ENCODE data around the gene ASF1A.

ASF1A gene

DNA sequence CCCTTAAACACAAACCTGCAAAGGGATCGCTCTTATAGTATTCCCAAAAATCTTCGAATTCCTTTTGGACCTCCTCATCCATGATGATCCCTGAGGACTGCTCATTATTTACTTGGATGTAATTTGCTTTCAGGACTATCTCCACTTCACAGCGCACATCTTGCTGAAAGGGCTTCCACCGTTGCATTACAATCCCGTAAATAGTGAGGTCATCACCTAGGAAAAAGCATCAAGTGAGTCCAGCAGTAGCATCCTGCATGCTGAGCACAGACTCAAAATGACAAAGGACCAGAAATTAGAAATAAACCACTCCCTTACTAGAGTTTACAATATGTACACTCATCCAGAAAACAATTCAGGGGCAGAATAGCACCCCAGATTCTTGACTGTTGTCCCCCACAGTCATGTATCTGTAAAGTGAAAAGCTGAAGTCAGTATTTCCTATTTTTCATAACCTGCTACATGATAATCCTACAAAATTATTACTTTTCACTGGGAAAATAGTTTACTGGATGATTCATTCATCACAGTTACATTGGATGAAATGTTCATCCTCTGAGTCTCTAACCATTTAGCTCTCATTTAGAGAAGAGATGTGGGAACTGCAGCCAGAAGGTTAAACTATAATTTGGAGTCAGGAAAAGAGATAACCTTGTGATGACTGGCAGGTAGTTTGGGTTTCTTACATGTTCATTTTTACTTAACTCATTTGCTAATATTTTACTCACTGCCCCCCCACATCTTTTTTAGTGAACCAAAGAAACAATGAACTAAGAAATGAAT lies 23.8 kb downstream of the ASF1A start:
- DNase-seq, result no peak

DNA sequence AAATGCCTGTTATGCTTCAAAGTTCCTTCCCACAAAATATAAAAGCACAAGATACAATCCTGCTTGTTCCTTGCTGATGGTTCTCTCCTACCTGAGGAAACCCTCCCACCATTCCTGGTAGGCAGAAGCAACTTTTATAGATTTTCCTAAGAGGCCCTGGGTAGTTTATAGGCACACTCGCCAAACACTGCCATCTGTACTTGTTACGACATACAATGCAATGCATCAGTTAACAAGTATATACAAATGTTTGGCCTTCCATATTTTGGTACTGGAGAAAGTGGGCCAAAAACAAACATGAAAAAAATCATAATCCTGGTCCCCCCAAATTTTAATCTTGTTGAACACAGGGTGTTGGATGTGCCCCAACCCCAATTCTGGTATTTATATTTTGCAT lies 24.4 kb downstream of the ASF1A start:
- no peak for DNase-seq

DNA sequence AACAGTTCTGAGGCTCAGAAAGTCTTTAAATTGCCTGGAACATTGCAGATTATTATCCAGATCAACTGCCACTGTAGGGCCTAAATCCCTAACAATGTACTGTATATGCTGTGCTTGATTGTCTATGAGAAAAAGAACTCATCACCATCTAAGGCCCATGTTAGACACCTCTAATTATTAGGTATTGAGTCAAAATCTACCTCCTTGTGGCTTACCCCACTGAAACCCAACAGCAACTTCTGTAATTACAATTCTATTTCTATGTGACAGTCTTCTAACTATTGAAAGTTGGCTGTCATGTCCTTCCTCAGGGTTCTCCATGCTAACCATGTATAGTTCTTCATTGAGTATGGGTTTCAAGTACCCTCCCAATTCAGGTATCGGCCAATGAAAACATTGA lies 27.1 kb downstream of the ASF1A start:
- no peak for DNase-seq

DNA sequence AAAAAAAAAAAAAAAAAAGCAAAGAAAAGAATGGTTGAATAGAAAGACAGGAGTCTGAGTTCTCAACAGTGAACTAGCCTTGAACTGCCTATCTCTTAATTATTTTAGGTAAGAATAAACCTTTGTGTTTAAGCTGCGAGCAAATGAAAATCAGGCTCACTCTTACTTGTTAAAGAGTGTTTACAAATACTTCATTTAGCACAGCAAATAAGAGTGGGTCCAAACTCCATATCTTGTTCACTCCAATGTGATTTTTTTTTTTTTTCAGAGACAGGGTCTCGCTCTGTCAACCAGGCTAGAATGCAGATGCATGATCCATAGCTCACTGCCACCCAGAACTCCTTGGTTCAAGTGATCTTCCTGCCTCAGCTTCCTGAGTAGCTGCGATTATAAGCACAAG lies 29.1 kb downstream of the ASF1A start:
- DNase-seq, result no peak

DNA sequence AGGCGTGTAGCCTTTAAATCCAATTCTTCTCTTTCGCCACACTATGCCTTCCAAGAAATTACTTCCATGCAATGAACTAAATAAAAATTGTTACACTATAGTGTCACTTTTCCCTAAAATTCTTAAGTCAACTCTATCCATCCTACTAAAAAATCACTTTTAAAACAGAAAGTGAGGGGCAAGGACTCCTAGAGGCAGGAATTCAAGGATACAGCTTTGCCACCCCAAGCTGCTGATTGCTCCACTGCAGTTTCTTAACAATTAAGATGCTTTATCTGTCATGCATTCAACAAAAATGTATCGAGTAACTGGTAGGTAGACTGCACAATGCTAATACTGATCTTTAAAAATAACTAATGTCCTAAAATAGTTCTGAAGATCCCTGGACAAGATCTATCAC lies 36.7 kb downstream of the ASF1A start:
- DNase-seq, result no peak

DNA sequence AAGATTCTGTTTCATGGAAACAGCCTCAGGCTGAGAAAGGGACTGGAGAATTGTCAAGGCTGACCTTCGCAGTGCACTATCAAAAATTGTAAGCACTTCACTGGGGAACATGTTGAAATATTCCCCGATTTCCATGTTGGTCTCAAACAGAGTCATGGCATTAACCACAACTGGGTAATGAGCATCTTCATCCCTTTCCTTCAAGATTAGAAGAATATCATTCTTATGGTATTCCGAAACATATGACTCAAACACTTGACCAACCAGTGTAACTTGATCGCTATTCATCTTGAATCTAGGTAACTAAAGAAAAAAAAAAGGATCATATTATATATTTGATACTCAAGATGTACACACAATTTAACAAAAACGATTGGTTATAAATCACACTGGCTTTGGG lies 37.5 kb downstream of the ASF1A start:
- no peak for DNase-seq

DNA sequence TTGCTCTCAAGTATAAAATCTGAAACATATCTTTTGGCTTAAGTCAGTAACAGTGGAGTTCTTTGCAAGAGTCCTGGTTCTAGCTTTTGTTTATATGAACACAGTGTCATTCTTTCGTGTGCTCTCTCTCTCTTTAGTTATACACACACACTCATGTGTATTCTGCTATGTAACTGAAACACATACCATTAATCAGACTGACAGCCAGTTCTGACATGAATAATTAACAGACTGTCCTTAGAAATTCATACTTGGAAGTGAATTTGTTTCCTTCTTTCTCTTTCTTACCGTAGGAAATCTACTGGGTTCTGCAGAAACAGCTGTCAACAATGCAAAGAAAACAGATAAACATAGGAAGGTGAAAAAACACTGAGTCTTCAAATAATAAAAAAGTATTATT lies 38.5 kb downstream of the ASF1A start:
- no peak for DNase-seq

DNA sequence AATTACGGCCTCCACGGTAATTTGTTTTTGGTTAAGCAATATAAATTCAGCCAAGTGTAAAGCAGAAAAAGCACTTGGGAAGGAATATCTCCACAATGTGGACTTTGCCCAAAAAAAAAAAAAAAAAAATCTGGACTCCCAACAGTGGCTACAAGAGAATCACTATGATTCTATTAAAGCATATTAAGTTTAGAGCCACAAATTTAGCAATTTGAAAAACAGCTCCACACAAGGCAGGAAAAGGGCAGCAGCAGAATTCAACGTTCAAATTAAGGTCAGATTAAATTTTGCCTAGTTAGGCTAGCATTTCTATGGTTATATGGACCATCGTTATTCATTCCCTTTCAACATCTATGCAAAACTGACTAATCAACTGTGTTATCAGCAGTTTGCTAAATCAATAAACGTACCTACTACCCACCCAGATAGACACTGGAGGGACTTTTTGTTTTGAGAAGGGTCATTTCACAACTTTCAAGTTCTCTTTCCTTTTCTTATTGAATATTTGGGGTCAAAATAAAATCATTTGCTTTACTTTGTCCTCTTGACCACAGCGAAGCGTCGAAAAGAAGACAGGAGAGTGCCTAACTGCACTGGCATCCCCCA lies 40.0 kb downstream of the ASF1A start:
- no peak for DNase-seq

DNA sequence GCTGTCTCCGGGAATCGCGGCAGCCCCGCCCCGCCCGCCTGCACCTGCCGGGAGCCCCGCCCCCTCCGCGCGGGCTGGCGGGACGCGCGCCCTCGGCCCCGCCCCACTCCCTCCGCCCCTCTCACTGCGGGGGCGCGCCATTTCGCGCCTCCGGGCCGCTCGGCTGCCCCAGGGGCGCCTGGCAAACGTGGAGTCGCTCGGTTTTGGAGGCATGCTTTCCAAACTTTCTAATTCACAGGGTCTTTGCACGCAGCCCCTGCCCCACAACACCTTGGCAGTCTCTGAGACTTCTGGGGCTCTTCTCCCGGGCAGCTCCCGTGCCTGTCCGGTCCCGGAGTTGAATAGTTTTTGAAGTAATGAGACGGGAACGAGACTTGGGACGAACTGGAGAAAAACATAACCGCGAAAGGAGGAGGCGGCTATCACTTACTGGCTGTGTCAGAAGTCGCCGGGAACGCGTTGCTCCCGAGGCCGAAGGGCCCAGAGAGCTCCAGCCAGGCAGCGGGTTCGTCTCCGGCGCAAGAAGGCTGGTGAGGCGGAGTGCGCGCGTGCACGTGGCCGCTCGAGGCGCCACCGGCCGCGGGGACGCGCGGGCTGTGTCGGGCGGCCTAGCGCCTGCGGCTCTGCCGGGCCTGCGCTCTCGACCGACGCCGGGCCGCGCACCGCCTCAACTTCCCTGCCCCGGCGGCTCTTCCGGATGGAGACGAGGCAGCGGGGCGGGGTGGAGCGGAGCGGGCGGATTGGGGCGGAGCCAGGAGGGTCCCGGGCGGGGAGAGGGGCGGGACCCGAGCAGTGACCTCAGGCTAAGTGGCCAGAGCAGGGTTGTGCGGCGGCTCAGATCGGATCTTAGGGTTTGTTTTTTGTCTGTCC lies 40.7 kb downstream of the ASF1A start, which contains the start of gene MCM9:
MCM9 (minus strand) TSS at position 699 of the 870 bp plus-strand sequence. CDS start 3,436 bp downstream, outside the sequence.
- DNase-seq, result peak; percentile 96

DNA sequence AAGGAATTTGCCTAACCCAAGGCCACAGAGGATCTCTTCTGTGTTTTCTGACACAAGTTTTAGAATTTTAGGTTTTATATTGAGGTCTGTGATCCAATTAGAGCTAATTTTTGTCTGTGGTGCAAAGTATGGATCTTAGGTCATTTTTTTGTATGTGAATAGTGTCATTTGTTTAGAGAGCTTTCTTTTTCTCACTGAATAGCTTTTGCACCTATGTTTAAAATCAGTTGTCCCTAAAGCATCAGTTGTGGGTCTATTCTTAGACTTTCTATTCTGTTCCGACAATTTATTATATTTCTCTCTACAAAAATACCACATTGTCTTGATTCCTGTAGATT lies 41.3 kb downstream of the ASF1A start:
- no peak for DNase-seq

DNA sequence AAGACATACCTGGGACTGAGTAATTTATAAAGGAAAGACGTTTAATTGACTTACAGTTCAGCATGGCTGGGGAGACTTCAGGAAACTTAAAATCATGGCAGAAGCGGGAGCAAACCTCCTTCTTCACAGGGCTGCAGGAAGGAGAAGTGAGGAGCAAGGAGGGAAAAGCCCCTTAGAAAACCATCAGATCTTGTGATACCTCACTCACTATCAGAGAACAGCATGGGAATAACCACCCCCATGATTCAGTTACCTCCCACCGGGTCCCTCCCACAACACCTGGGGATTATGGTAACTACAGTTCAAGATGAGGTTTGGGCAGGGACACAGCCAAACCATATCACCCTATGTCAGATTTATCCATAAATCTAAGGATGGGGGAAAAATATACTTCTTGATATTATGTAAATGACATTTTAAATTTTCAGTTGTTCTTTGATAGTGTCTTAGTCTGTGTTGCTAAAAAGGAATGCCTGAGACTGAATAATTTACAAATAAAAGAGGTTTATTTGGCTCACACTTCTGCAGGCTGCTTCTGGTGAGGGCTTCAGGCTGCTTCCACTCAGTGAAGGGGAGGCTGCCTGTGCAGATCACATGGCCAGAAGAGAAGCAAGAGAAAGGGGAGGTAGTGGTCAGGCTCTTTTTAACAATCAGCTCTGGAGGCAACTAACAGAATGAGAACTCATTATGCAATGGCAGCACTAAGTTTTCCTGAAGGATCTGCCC lies 42.2 kb downstream of the ASF1A start:
- DNase-seq, result peak; percentile 52

DNA sequence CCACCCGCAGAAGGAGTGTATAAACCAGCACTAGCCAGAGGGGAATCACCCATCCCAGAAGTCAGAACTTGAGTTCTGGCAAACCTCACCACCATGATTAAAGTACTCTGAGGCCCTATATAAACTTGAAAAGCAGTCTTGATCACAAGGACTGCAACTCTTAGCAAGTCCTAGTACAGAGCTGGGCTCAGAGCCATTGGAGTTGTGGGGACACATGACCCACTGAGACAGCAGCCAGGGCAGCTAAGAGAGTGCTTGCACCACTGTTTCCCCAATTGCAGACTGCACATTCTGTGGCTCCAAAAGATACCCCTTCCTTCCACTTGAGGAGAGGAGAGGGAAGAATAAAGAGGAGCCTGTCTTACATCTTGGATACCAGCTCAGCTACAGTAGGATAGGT lies 45.7 kb downstream of the ASF1A start:
- DNase-seq, result no peak

DNA sequence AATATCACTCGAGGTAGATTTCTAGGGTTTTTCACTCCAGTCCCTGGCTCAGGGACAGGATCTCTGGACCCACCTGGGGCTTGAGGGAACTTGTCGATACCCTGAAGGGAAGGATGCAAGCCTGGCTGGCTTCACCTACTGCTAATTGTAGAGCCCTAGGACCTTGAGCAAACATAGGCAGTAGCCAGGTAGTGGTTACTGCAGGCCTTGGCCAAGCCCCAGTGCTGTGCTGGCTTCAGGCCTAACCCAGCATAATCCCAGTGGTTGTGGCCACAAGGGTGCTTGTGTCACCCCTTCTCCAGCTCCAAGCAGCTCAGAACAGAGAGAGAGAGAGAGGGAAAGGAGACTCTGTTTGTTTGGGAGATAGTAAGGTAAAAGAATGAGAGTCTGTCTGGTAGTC lies 46.8 kb downstream of the ASF1A start:
- DNase-seq, result no peak

DNA sequence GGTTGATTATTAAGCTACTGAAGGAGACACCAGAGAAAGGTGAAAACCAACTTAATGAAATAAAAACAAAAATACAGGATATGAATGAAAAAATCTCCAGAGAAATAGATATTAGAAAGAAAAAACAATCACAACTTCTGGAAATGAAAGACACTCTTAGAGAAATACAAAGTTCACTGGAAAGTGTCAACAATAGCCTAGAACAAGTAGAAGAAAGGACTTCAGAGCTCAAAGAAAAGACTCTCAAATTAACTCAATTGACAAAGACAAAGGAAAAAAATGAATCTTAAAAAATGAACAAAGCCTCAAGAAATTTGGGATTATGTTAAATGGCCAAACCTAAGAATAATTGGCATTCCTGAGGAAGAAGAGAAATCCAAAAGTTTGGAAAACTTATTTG lies 51.3 kb downstream of the ASF1A start:
- no peak for DNase-seq

DNA sequence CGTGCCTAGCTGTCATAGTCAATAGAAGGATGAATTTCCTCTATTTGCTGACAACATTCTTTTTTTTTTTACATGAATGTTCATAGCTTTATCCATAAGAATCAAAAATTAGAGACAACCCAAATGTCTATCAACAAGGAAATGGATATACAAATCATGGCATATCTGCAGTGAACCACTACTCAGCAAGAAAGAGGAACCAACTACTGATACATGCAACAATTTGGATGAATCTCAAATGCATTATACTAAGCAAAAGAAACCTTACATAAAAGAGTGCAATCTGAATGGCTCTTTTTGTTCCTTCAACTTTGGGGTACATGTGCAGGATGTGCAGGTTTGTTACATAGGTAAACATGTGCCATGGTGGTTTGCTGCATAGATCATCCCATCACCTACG lies 58.7 kb downstream of the ASF1A start:
- DNase-seq, result peak; percentile 8

DNA sequence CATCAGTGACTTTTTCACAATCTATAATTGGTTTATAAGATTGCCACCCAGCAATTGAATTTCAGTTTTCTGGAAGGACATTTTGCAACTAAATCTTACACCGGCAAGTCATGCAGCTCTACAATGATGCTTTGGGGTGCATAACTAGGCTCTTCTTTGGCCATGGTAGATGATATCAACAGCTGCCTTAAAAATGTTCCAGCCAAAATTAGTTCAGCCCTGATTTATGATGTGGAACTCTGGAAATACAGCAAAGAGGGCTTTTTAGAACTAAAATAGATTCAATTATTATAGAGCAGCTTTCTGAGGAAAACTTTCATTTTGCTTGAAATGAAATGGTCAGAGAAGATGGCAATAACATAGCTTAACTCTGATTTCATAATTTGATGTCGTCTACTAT lies 59.4 kb downstream of the ASF1A start:
- no peak for DNase-seq

Measured in inflammatory macrophage treated with lipopolysaccharide for 4 hours (primary cell).